GM12878 (cell line): ENCODE measurements around the gene CKAP5. TPM values are rescaled to one million over a fixed set of nuclear protein-coding genes. Genes with fewer than 3 reads are reported as not detected.

Experiments
- ASH2L ChIP-seq: fragments of 300-600, 200-600 bp; sonication (generic); IDR thresholded peaks from 2 replicates; pipeline ENCODE4 v1.6.1; 2017; ENCODE audit warnings: low read depth, mild to moderate bottlenecking, borderline replicate concordance
- CBX3 ChIP-seq: fragments of 200-600 bp; sonication (generic); IDR thresholded peaks from 2 replicates; pipeline ENCODE4 v1.6.1; 2016; ENCODE audit warnings: low read depth, borderline replicate concordance
- FOXK2 ChIP-seq: fragments of 450-650 bp; IDR thresholded peaks from 2 replicates; pipeline ENCODE4 v1.6.1; 2017; ENCODE audit warnings: mild to moderate bottlenecking, moderate library complexity
- JUNB ChIP-seq: IDR thresholded peaks from 2 replicates; pipeline ENCODE4 v1.6.1; 2016; ENCODE audit warnings: antibody characterized with exemption, mild to moderate bottlenecking
- LARP7 ChIP-seq: fragments of 450-650 bp; IDR thresholded peaks from 2 replicates; pipeline ENCODE4 v1.6.1; 2017; ENCODE audit warnings: mild to moderate bottlenecking
- MTA2 ChIP-seq: fragments of 450-650 bp; IDR thresholded peaks from 2 replicates; pipeline ENCODE4 v1.6.1; 2016; ENCODE audit warnings: low read depth, mild to moderate bottlenecking, moderate library complexity
- MXI1 ChIP-seq: fragments of 150-350 bp; IDR thresholded peaks from 2 replicates; pipeline ENCODE4 v1.6.1; 2011; ENCODE audit warnings: low read depth, mild to moderate bottlenecking, inconsistent platforms, low read length, improper control_type of control experiment
- NR2F1 ChIP-seq: fragments of 450-650 bp; conservative IDR thresholded peaks from 2 replicates; pipeline ENCODE4 v1.6.1; 2017; ENCODE audit warnings: mild to moderate bottlenecking
- POLR2A ChIP-seq: IDR thresholded peaks from 2 replicates; pipeline ENCODE4 v1.6.1; 2011; ENCODE audit warnings: low read depth, mild to moderate bottlenecking, low read length
- RAD51 ChIP-seq: fragments of 450-650 bp; IDR thresholded peaks from 2 replicates; pipeline ENCODE4 v1.6.1; 2016; ENCODE audit warnings: moderate library complexity, mild to moderate bottlenecking, inconsistent platforms
- SMARCA5 ChIP-seq: fragments of 450-650 bp; IDR thresholded peaks from 2 replicates; pipeline ENCODE4 v1.6.1; 2017; ENCODE audit warnings: mild to moderate bottlenecking
- TBL1XR1 ChIP-seq: IDR thresholded peaks from 2 replicates; pipeline ENCODE4 v1.6.1; 2012; ENCODE audit warnings: low read depth, low read length, improper control_type of control experiment
- ZNF592 ChIP-seq: fragments of 450-650 bp; IDR thresholded peaks from 2 replicates; pipeline ENCODE4 v1.6.1; 2017; ENCODE audit warnings: mild to moderate bottlenecking, moderate library complexity
- polyA plus RNA-seq, 11 experiments: library from polyadenylated mRNA; depleted of rRNA in 4 of 11; unstranded in 6 of 11; stranded (reverse) in 5 of 11; fragments of >200 nt; fragmentation: Nextera tagmentation in 4 of 11; fragmentation: Illumina TruSeq in 1 of 11; extraction: Ambion mirVana in 4 of 11; extraction: Trizol in 1 of 11; gene quantifications; 1 replicate in 1 of 11; 2 replicates in 10 of 11; pipeline versions ENCODE4 v1.2.1 to v1.2.3, GENCODE V29; 2011 to 2016; ENCODE audit warnings: inconsistent platforms in 2 of 11, missing spikeins in 2 of 11, low read depth in 1 of 11
- total RNA-seq, 4 experiments: library from RNA; depleted of rRNA in 3 of 4; stranded (reverse); fragments of >200 nt in 3 of 4; fragmentation: Illumina TruSeq in 1 of 4; extraction: Trizol in 1 of 4; gene quantifications; 2 replicates each; pipeline versions ENCODE4 v1.2.1 to v1.2.3, GENCODE V29; 2013 to 2021
- TF ChIP-seq, protein P1 (sequence below): fragments of 150-350 bp; IDR thresholded peaks from 2 replicates; pipeline ENCODE4 v1.6.1; 2016; ENCODE audit warnings: low read depth, low read length
- TF ChIP-seq, protein P2 (sequence below): IDR thresholded peaks from 2 replicates; pipeline ENCODE4 v1.6.1; 2012; ENCODE audit warnings: improper control_type of control experiment, low read depth, low read length; ENCODE audit not compliant: insufficient replicate concordance
- TF ChIP-seq, protein P3 (sequence below): IDR thresholded peaks from 2 replicates; pipeline ENCODE4 v1.6.1; 2012; ENCODE audit warnings: low read length, inconsistent platforms

The CKAP5 gene
- total and polyA plus RNA-seq, 10 of the 15 experiments (the other 5 are each of a cell fraction or from before 2014, with no cell fraction given): 20.1 to 161 (median 79.8) TPM

- peak; percentile 75; the same call in 1 of the 2 replicates for TF ChIP-seq TBL1XR1
- no peak for TF ChIP-seq CBX3
- TF ChIP-seq POLR2A: peak; percentile 91
- TF ChIP-seq, protein P1, sequence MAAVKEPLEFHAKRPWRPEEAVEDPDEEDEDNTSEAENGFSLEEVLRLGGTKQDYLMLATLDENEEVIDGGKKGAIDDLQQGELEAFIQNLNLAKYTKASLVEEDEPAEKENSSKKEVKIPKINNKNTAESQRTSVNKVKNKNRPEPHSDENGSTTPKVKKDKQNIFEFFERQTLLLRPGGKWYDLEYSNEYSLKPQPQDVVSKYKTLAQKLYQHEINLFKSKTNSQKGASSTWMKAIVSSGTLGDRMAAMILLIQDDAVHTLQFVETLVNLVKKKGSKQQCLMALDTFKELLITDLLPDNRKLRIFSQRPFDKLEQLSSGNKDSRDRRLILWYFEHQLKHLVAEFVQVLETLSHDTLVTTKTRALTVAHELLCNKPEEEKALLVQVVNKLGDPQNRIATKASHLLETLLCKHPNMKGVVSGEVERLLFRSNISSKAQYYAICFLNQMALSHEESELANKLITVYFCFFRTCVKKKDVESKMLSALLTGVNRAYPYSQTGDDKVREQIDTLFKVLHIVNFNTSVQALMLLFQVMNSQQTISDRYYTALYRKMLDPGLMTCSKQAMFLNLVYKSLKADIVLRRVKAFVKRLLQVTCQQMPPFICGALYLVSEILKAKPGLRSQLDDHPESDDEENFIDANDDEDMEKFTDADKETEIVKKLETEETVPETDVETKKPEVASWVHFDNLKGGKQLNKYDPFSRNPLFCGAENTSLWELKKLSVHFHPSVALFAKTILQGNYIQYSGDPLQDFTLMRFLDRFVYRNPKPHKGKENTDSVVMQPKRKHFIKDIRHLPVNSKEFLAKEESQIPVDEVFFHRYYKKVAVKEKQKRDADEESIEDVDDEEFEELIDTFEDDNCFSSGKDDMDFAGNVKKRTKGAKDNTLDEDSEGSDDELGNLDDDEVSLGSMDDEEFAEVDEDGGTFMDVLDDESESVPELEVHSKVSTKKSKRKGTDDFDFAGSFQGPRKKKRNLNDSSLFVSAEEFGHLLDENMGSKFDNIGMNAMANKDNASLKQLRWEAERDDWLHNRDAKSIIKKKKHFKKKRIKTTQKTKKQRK: no peak
- TF ChIP-seq, protein P2, sequence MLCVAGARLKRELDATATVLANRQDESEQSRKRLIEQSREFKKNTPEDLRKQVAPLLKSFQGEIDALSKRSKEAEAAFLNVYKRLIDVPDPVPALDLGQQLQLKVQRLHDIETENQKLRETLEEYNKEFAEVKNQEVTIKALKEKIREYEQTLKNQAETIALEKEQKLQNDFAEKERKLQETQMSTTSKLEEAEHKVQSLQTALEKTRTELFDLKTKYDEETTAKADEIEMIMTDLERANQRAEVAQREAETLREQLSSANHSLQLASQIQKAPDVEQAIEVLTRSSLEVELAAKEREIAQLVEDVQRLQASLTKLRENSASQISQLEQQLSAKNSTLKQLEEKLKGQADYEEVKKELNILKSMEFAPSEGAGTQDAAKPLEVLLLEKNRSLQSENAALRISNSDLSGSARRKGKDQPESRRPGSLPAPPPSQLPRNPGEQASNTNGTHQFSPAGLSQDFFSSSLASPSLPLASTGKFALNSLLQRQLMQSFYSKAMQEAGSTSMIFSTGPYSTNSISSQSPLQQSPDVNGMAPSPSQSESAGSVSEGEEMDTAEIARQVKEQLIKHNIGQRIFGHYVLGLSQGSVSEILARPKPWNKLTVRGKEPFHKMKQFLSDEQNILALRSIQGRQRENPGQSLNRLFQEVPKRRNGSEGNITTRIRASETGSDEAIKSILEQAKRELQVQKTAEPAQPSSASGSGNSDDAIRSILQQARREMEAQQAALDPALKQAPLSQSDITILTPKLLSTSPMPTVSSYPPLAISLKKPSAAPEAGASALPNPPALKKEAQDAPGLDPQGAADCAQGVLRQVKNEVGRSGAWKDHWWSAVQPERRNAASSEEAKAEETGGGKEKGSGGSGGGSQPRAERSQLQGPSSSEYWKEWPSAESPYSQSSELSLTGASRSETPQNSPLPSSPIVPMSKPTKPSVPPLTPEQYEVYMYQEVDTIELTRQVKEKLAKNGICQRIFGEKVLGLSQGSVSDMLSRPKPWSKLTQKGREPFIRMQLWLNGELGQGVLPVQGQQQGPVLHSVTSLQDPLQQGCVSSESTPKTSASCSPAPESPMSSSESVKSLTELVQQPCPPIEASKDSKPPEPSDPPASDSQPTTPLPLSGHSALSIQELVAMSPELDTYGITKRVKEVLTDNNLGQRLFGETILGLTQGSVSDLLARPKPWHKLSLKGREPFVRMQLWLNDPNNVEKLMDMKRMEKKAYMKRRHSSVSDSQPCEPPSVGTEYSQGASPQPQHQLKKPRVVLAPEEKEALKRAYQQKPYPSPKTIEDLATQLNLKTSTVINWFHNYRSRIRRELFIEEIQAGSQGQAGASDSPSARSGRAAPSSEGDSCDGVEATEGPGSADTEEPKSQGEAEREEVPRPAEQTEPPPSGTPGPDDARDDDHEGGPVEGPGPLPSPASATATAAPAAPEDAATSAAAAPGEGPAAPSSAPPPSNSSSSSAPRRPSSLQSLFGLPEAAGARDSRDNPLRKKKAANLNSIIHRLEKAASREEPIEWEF: no peak
- no peak for TF ChIP-seq JUNB
- peak; percentile 65; the same call in 1 of the 2 replicates for TF ChIP-seq ZNF592
- TF ChIP-seq, protein P3, sequence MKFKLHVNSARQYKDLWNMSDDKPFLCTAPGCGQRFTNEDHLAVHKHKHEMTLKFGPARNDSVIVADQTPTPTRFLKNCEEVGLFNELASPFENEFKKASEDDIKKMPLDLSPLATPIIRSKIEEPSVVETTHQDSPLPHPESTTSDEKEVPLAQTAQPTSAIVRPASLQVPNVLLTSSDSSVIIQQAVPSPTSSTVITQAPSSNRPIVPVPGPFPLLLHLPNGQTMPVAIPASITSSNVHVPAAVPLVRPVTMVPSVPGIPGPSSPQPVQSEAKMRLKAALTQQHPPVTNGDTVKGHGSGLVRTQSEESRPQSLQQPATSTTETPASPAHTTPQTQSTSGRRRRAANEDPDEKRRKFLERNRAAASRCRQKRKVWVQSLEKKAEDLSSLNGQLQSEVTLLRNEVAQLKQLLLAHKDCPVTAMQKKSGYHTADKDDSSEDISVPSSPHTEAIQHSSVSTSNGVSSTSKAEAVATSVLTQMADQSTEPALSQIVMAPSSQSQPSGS: no peak
- peak; percentile 57 for TF ChIP-seq LARP7
- peak; percentile 86 for TF ChIP-seq MXI1
- TF ChIP-seq RAD51: peak; percentile 82
- peak; percentile 76 for TF ChIP-seq MTA2
- peak; percentile 84 for TF ChIP-seq FOXK2
- peak; percentile 91 for TF ChIP-seq ASH2L
- TF ChIP-seq NR2F1: peak; percentile 90
- TF ChIP-seq SMARCA5: no peak; the same call in 1 of the 2 replicates
These were observed 145.6 kb downstream of the CKAP5 start, which contains the start of the genes ARHGAP1 and ZNF408 (continued) for GRCh38 chr11:46700241-46701077.
